OCI-LY1 (cell line): ENCODE results near the gene TCN2.

Source experiments
- CTCF ChIP-seq: fragments of 200-600 bp; sonication (generic), shearing (Covaris generic); IDR thresholded peaks from 2 replicates; pipeline ENCODE4 v1.5.1; 2017; ENCODE audit warnings: mild to moderate bottlenecking, antibody characterized with exemption, low read length, moderate library complexity, mixed read lengths
- EZH2 ChIP-seq: fragments of 200-600 bp; sonication (generic), shearing (Covaris generic); IDR thresholded peaks from 2 replicates; pipeline ENCODE4 v1.8.0; 2017; ENCODE audit warnings: borderline replicate concordance, mixed run types, mild to moderate bottlenecking, antibody characterized with exemption, low read length, moderate library complexity, mixed read lengths

DNA sequence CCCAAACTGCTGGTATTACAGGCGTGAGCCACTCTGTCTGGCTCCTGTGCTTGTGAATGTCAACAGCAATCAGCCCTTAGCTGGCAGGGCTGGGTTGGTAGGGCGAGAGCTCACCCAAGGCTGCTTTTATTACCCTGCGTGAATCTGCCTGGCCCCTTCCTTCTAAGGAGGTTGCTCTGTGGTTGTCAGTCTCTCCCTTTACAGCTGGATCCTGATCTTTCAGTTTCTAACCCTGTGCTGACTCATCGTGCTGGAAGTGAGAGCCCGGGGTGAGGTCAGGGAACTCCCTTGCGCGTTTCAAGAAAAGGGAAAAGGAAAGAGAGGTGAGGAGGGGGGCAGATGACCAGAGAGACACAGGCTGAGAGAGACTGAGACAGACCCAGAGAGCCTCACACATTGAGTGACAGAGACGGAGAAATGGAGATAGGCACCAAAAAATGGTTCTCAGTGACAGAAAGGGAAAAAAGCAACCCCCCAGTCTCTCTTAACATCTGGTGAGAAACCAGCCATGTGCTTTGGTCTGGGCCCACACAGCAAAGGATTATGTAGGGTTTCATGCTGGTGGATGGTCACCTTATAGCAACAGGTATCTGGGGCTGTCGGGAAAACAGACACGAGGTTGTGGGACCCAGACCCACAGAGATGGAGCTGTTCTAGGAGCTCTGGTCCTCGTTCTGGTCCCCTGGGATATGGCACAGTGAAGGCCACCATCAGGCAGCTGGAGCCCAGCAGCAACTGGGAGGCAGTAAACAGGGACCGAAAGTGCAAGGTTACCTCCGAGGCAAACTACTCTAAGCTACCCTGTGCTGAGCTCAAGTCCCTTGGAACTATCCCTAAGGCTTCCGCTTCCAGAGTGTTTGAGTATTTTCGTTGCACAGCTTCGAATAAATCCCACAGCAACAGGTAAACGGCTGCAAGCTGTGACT lies 2.5 kb downstream of the TCN2 start:
- TF ChIP-seq CTCF = no peak
- no peak for TF ChIP-seq EZH2
